Measurements from ENCODE around the gene AQP5.
"Not testable (repeated sequence)": the region's sequence is repeated elsewhere in the genome, so short reads cannot be mapped to it uniquely, and the experiment has no call there.

AQP5 gene

GRCh38 chr12:49984476-49985359 is 23.0 kb downstream of the AQP5 start:
- no peak for DNase-seq (ENCODE audit: low read depth)
- TF ChIP-seq, protein P1, sequence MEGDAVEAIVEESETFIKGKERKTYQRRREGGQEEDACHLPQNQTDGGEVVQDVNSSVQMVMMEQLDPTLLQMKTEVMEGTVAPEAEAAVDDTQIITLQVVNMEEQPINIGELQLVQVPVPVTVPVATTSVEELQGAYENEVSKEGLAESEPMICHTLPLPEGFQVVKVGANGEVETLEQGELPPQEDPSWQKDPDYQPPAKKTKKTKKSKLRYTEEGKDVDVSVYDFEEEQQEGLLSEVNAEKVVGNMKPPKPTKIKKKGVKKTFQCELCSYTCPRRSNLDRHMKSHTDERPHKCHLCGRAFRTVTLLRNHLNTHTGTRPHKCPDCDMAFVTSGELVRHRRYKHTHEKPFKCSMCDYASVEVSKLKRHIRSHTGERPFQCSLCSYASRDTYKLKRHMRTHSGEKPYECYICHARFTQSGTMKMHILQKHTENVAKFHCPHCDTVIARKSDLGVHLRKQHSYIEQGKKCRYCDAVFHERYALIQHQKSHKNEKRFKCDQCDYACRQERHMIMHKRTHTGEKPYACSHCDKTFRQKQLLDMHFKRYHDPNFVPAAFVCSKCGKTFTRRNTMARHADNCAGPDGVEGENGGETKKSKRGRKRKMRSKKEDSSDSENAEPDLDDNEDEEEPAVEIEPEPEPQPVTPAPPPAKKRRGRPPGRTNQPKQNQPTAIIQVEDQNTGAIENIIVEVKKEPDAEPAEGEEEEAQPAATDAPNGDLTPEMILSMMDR (conservative IDR thresholded peaks at IDR 0.05; ENCODE audit: control insufficient read depth, insufficient read depth, low read depth, low read length): no peak
- no peak overlapping the region for H3K4me3 ChIP-seq (ENCODE audit: control insufficient read depth, low read depth, low read length)

- H3K4me3 ChIP-seq (ENCODE audit: control insufficient read depth, low read depth, low read length): no peak overlapping the region
- TF ChIP-seq, protein P1 (conservative IDR thresholded peaks at IDR 0.05; ENCODE audit: control insufficient read depth, insufficient read depth, low read depth, low read length): no peak
Measured at GRCh38 chr12:49985981-49986380, 24.3 kb downstream of the AQP5 start.

GRCh38 chr12:49986476-49986875 is 24.8 kb downstream of the AQP5 start:
- not testable (repeated sequence) for H3K4me3 ChIP-seq (ENCODE audit: control insufficient read depth, low read depth, low read length); DNase-seq (ENCODE audit: low read depth)

More at GRCh38 chr12:49985981-49986380, 24.3 kb downstream of the AQP5 start:
- DNase-seq (ENCODE audit: low read depth): peak; percentile 21

- TF ChIP-seq, protein P1 (conservative IDR thresholded peaks at IDR 0.05; ENCODE audit: control insufficient read depth, insufficient read depth, low read depth, low read length): no peak
- DNase-seq (ENCODE audit: low read depth): no peak
- no peak overlapping the region for H3K4me3 ChIP-seq (ENCODE audit: control insufficient read depth, low read depth, low read length)
Measured at GRCh38 chr12:49987625-49988303, 26.1 kb downstream of the AQP5 start.

- not testable (repeated sequence) for DNase-seq (ENCODE audit: low read depth); H3K4me3 ChIP-seq (ENCODE audit: control insufficient read depth, low read depth, low read length)
Measured at GRCh38 chr12:49989400-49989799, 27.7 kb downstream of the AQP5 start.

DNA sequence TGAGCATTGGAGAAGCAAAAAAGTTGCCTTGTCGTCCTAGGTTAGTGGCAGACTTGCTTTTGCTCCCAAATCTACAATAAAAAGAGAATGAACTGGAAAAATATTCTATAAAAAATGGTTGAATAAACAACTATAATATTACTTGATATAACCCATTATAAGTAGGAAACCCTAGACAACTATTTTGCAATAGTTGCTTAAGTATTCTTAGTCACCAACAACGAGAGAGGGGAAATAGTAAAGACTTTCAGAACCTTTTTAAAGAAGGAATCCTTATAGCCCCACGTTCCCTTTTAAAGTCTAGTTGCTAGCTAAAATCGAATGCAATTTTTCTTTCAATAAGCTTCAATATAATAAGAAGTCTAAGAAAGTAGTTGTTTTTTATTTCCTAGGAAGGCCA is 28.6 kb downstream of the AQP5 start:
- no peak overlapping the region for H3K4me3 ChIP-seq (ENCODE audit: control insufficient read depth, low read depth, low read length)
- DNase-seq (ENCODE audit: low read depth): peak; percentile 51
- TF ChIP-seq, protein P1 (conservative IDR thresholded peaks at IDR 0.05; ENCODE audit: control insufficient read depth, insufficient read depth, low read depth, low read length): no peak

- TF ChIP-seq, protein P1 (conservative IDR thresholded peaks at IDR 0.05; ENCODE audit: control insufficient read depth, insufficient read depth, low read depth, low read length): no peak
- H3K4me3 ChIP-seq (ENCODE audit: control insufficient read depth, low read depth, low read length): no peak overlapping the region
Measured at GRCh38 chr12:49998453-49998852, 36.8 kb downstream of the AQP5 start.

More at GRCh38 chr12:49998453-49998852, 36.8 kb downstream of the AQP5 start:
- no peak for DNase-seq (ENCODE audit: low read depth)
